Epithelial cell of esophagus (primary cell): ENCODE results near the gene ITIH1.

Experiments used
- DNase-seq: peaks from one replicate; pipeline ENCODE4 v3.0.0; 2010; ENCODE audit warnings: low read depth
- H3K4me3 ChIP-seq: 2 replicates; pipeline ENCODE4 v1.5.1; 2011; ENCODE audit warnings: mild to moderate bottlenecking, low read length, control low read depth
- CTCF ChIP-seq: IDR thresholded peaks from 2 replicates; pipeline ENCODE4 v1.5.1; 2011; ENCODE audit warnings: low read depth, mild to moderate bottlenecking, low read length, control low read depth, inconsistent platforms; ENCODE audit not compliant: insufficient read depth; ENCODE audit errors: missing control alignments

ITIH1 gene

GRCh38 chr3:52839892-52840545 is 62.6 kb downstream of the ITIH1 start:
- no peak for DNase-seq
- no peak overlapping the region for H3K4me3 ChIP-seq
- TF ChIP-seq CTCF: no peak

DNA sequence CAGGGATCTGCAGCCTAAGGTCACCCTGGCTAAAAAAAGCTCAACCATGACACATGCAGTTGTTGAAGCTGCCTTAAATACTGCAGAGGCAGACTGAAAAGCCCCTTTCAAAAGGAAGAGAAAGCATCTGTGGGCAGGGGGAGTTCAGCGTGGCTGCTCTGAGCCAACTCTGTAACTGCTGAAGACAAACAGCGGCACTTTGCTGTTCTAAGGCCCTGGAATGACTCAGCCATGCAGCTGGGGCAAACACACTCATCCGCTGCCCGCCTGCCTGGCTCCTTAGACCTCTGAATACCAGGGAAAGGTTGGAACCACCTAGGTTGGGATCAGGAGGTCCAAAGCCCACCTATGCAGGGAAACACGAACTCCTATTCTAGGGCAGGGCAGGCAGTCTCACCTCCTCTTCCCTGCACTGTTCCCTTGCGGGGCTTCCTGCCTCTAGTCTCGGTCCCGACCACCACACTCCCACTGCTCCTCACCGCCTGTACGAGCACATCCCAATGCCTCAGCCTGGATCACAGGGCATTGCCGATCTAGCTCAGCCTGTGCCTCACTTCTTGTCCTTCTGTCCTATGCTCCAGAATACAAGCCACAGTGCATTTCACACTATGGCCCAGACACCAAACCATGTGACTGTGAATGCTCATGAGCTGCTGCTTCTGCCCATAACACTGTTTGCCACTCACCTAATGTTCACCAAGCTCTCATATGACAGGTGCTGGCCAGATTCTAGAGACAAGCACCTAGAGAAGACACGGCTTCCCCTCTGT is 64.0 kb downstream of the ITIH1 start:
- H3K4me3 ChIP-seq: no peak overlapping the region
- DNase-seq: no peak
- TF ChIP-seq CTCF: no peak
